IMR-90 (cell line): Measurements from ENCODE around the gene CFAP299. TPM values are rescaled to one million over a fixed set of nuclear protein-coding genes. Genes with fewer than 3 reads are reported as not detected.
A peak's percentile ranks its signal among the peaks of the same experiment; 100 is the strongest.

Experiments
- ATAC-seq: fragments of 200-7000 bp; cut with Tn5 transposase; 2 replicates; pipeline ENCODE4 v1.9.1; 2020; ENCODE audit warnings: low read depth, mild to moderate bottlenecking, moderate library complexity
- BruUV-seq: library from RNA; stranded (reverse); fragments of 400-500 nt; replicated peaks from 2 replicates; lab custom pipeline; 2021; lab: Mats Ljungman, UMichigan
- CTCF ChIA-PET: fragments of 300-600 bp; formaldehyde crosslinking; extraction: SDS; loops from one replicate; lab custom pipeline; 2021; ENCODE audit warnings: antibody characterized with exemption; lab: Yijun Ruan, JAX
- POLR2A ChIA-PET: fragments of 300-600 bp; sonication (Branson Sonifier 250); formaldehyde crosslinking; loops from one replicate; lab custom pipeline; 2022; ENCODE audit warnings: antibody characterized with exemption; ENCODE audit not compliant: unreplicated experiment; lab: Charles Lee
- DNase-seq: peaks from one replicate; pipeline ENCODE4 v3.0.0; 2013
- H2AFZ ChIP-seq: replicated peaks from 2 replicates; pipeline ENCODE3; 2013; ENCODE audit warnings: low read length, mild to moderate bottlenecking; ENCODE audit not compliant: poor library complexity
- H2AK5ac ChIP-seq: 2 replicates; pipeline ENCODE4 v1.6.1; 2013; ENCODE audit warnings: low read depth, low read length, inconsistent platforms
- H2AK9ac ChIP-seq: replicated peaks from 2 replicates; pipeline ENCODE3; 2013; ENCODE audit warnings: mild to moderate bottlenecking, low read depth, low read length, moderate library complexity; ENCODE audit not compliant: poor library complexity
- H2BK120ac ChIP-seq: 2 replicates; pipeline ENCODE4 v1.6.1; 2013; ENCODE audit warnings: low read depth, low read length, inconsistent platforms
- H2BK15ac ChIP-seq: 3 replicates; pipeline ENCODE4 v1.6.1; 2013; ENCODE audit warnings: low read depth, low read length, inconsistent platforms
- H2BK20ac ChIP-seq: 2 replicates; pipeline ENCODE4 v1.6.1; 2013; ENCODE audit warnings: low read depth, mild to moderate bottlenecking, inconsistent platforms, low read length, moderate library complexity
- H2BK5ac ChIP-seq: 2 replicates; pipeline ENCODE4 v1.6.1; 2013; ENCODE audit warnings: mild to moderate bottlenecking, low read depth, low read length, inconsistent platforms; ENCODE audit not compliant: poor library complexity, severe bottlenecking
- H3K14ac ChIP-seq: replicated peaks from 2 replicates; pipeline ENCODE4 v1.6.1; 2013; ENCODE audit warnings: low read depth, low read length, inconsistent platforms
- H3K18ac ChIP-seq: 2 replicates; pipeline ENCODE4 v1.6.1; 2013; ENCODE audit warnings: low read depth, low read length, control low read depth
- H3K23ac ChIP-seq: 2 replicates; pipeline ENCODE4 v1.6.1; 2013; ENCODE audit warnings: low read depth, low read length, inconsistent platforms
- H3K27ac ChIP-seq: 2 replicates; pipeline ENCODE4 v1.5.1; 2013; ENCODE audit warnings: mild to moderate bottlenecking, control low read depth, low read length; ENCODE audit not compliant: insufficient read depth
- H3K27me3 ChIP-seq: 2 replicates; pipeline ENCODE4 v1.6.1; 2013; ENCODE audit warnings: low read length; ENCODE audit not compliant: control insufficient read depth, insufficient read depth
- H3K36me3 ChIP-seq: 2 replicates; pipeline ENCODE4 v1.6.1; 2013; ENCODE audit warnings: low read length, mixed read lengths; ENCODE audit not compliant: control insufficient read depth, insufficient read depth
- H3K4ac ChIP-seq: 2 replicates; pipeline ENCODE4 v1.6.1; 2013; ENCODE audit warnings: low read depth, low read length, inconsistent platforms
- H3K4me1 ChIP-seq: 2 replicates; pipeline ENCODE4 v1.6.1; 2013; ENCODE audit warnings: low read length, mixed read lengths; ENCODE audit not compliant: control insufficient read depth, insufficient read depth
- H3K4me2 ChIP-seq: 2 replicates; pipeline ENCODE4 v1.6.1; 2013; ENCODE audit warnings: low read depth, mild to moderate bottlenecking, control low read depth, low read length, moderate library complexity
- H3K4me3 ChIP-seq: 2 replicates; pipeline ENCODE4 v1.5.1; 2013; ENCODE audit warnings: low read depth, mild to moderate bottlenecking, control low read depth, low read length, moderate library complexity; ENCODE audit not compliant: insufficient read depth
- H3K56ac ChIP-seq: 2 replicates; pipeline ENCODE4 v1.6.1; 2013; ENCODE audit warnings: low read length, inconsistent platforms; ENCODE audit not compliant: insufficient read depth; ENCODE audit errors: extremely low read depth
- H3K79me1 ChIP-seq, 2 experiments: 2 replicates each; pipeline ENCODE4 v1.6.1; 2013; ENCODE audit warnings: low read length in 2 of 2, inconsistent platforms in 1 of 2, low read depth in 1 of 2
- H3K9ac ChIP-seq: 2 replicates; pipeline ENCODE4 v1.6.1; 2013; ENCODE audit warnings: low read depth, low read length, control low read depth
- H3K9me1 ChIP-seq: 2 replicates; pipeline ENCODE4 v1.6.1; 2013; ENCODE audit warnings: low read length, inconsistent platforms; ENCODE audit not compliant: insufficient read depth
- H3K9me3 ChIP-seq: 2 replicates; pipeline ENCODE4 v1.6.1; 2013; ENCODE audit warnings: low read length; ENCODE audit not compliant: control insufficient read depth, insufficient read depth
- H4K20me1 ChIP-seq: 2 replicates; pipeline ENCODE4 v1.6.1; 2013; ENCODE audit warnings: low read length, inconsistent platforms; ENCODE audit not compliant: insufficient read depth
- H4K5ac ChIP-seq: 2 replicates; pipeline ENCODE4 v1.6.1; 2013; ENCODE audit warnings: mild to moderate bottlenecking, low read depth, low read length, control low read depth
- H4K8ac ChIP-seq, 2 experiments: 2 replicates each; pipeline ENCODE4 v1.6.1; 2013; ENCODE audit warnings: low read depth in 2 of 2, low read length in 2 of 2, control low read depth in 1 of 2, inconsistent platforms in 1 of 2
- H4K91ac ChIP-seq: 2 replicates; pipeline ENCODE4 v1.6.1; 2013; ENCODE audit warnings: low read depth, low read length, inconsistent platforms; ENCODE audit not compliant: insufficient read depth
- MAFK ChIP-seq: IDR thresholded peaks from 2 replicates; pipeline ENCODE4 v1.6.1; 2012; ENCODE audit warnings: low read depth, low read length, improper control_type of control experiment
- WGBS, 2 experiments: methylation state at CpG; one replicate each; pipeline versions ENCODE4 v1.1.5 to v1.1.7; 2013; ENCODE audit warnings: missing lambda C conversion rate in 2 of 2; ENCODE audit not compliant: insufficient read length in 1 of 2; ENCODE audit errors: extremely low coverage in 2 of 2; 5-methylcytosine and 5-hydroxymethylcytosine counted together
- dilution Hi-C: fragments of 300-500 bp; cut with HindIII; formaldehyde crosslinking; loops from one replicate; pipeline ENCODE4 v1.14.3; 2018; ENCODE audit warnings: low sequenced_read_pairs; ENCODE audit not compliant: unreplicated experiment
- in situ Hi-C: fragments of 300-500 bp; cut with MboI; formaldehyde crosslinking; loops from 3 replicates; pipeline ENCODE4 v1.14.3; 2019; ENCODE audit warnings: low sequenced_read_pairs, inconsistent platforms, mixed read lengths
- intact Hi-C: fragments of 100-400 bp; cut with micrococcal nuclease; formaldehyde crosslinking; loops from 2 replicates; pipeline ENCODE4 v1.10.0; 2022
- polyA plus RNA-seq, 3 experiments: library from polyadenylated mRNA; depleted of rRNA; stranded (reverse); fragments of >200 nt; gene quantifications; 2 replicates each; pipeline ENCODE4 v1.2.3, GENCODE V29; 2012; ENCODE audit warnings: low replicate concordance in 1 of 3
- total RNA-seq: library from RNA; depleted of rRNA; stranded (reverse); fragments of >200 nt; gene quantifications from 2 replicates; pipeline ENCODE4 v1.2.3, GENCODE V29; 2012
- TF ChIP-seq, protein P1 (sequence below): fragments of 150-350 bp; IDR thresholded peaks from 2 replicates; pipeline ENCODE4 v1.6.1; 2016; ENCODE audit warnings: low read depth, mild to moderate bottlenecking, low read length, moderate library complexity, borderline replicate concordance

The CFAP299 gene
- total and polyA plus RNA-seq, 2 of the 4 experiments (the other 2 are of a cell fraction): 1.0 to 1.1 TPM

- peaks cover 2% of the 10 kb centered on the region; the same call in 1 of the 2 replicates for H3K27me3 ChIP-seq
- H3K27ac ChIP-seq: no peak overlapping the region
- no peaks in the 10 kb centered on the region for H4K20me1 ChIP-seq
- H4K8ac ChIP-seq: no peak overlapping the region
- H2BK5ac ChIP-seq: no peak overlapping the region
- no peak overlapping the region for H3K9ac ChIP-seq
- intact Hi-C loops: no loop called here
- H3K56ac ChIP-seq: no peak overlapping the region
- POLR2A ChIA-PET: no interaction called here
- no peak overlapping the region for H3K4me3 ChIP-seq
- H4K5ac ChIP-seq: no peak overlapping the region
- TF ChIP-seq, protein P1, sequence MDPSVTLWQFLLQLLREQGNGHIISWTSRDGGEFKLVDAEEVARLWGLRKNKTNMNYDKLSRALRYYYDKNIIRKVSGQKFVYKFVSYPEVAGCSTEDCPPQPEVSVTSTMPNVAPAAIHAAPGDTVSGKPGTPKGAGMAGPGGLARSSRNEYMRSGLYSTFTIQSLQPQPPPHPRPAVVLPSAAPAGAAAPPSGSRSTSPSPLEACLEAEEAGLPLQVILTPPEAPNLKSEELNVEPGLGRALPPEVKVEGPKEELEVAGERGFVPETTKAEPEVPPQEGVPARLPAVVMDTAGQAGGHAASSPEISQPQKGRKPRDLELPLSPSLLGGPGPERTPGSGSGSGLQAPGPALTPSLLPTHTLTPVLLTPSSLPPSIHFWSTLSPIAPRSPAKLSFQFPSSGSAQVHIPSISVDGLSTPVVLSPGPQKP: no peak
- peak; percentile 44 for TF ChIP-seq MAFK
- WGBS, 2 experiments: no CpG with 5 or more reads among the region's 3 CpGs
- H2BK20ac ChIP-seq: no peak overlapping the region
- no peak overlapping the region for H2AK5ac ChIP-seq
- no peaks in the 10 kb centered on the region for H3K9me3 ChIP-seq
- H3K9me1 ChIP-seq: no peaks in the 10 kb centered on the region
- CTCF ChIA-PET: no interaction called here
- ATAC-seq (no peak), DNase-seq (no peak)
- H3K23ac ChIP-seq: no peak overlapping the region
- no peak overlapping the region for H4K91ac ChIP-seq
- no peak overlapping the region for H2AFZ ChIP-seq
- H3K4me1 ChIP-seq: no peaks in the 10 kb centered on the region
- H3K14ac ChIP-seq: no peak overlapping the region
- no peak overlapping the region for H3K4me2 ChIP-seq
- in situ Hi-C loops: no loop called here
- H2BK120ac ChIP-seq: no peak overlapping the region
- H3K18ac ChIP-seq: no peak overlapping the region
- H3K36me3 ChIP-seq: no peaks in the 10 kb centered on the region
- no peak overlapping the region for H2AK9ac ChIP-seq
- H3K4ac ChIP-seq: no peak overlapping the region
- no peaks in the 10 kb centered on the region for H3K79me1 ChIP-seq
- H2BK15ac ChIP-seq: no peak overlapping the region
- dilution Hi-C loops: loop anchor here (25.0 kb wide), 1 partner anchor 638 kb away; no protein-coding TSS in a partner anchor
- no TSS peak for BruUV-seq
Measured at GRCh38 chr4:80999943-81000342, 664.4 kb downstream of the CFAP299 start.
